GM12873 (cell line): ENCODE data around the gene FNBP1.

ENCODE experiments used
- TF ChIP-seq, protein P1 (sequence below): IDR thresholded peaks from 2 replicates; pipeline ENCODE4 v1.5.1; 2012; ENCODE audit warnings: low read depth, mild to moderate bottlenecking, moderate library complexity, low read length, control low read depth; ENCODE audit not compliant: insufficient read depth; ENCODE audit errors: missing control alignments

FNBP1 gene

GRCh38 chr9:130036099-130036498 lies 6.9 kb downstream of the FNBP1 start:
- TF ChIP-seq, protein P1, sequence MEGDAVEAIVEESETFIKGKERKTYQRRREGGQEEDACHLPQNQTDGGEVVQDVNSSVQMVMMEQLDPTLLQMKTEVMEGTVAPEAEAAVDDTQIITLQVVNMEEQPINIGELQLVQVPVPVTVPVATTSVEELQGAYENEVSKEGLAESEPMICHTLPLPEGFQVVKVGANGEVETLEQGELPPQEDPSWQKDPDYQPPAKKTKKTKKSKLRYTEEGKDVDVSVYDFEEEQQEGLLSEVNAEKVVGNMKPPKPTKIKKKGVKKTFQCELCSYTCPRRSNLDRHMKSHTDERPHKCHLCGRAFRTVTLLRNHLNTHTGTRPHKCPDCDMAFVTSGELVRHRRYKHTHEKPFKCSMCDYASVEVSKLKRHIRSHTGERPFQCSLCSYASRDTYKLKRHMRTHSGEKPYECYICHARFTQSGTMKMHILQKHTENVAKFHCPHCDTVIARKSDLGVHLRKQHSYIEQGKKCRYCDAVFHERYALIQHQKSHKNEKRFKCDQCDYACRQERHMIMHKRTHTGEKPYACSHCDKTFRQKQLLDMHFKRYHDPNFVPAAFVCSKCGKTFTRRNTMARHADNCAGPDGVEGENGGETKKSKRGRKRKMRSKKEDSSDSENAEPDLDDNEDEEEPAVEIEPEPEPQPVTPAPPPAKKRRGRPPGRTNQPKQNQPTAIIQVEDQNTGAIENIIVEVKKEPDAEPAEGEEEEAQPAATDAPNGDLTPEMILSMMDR: no peak

DNA sequence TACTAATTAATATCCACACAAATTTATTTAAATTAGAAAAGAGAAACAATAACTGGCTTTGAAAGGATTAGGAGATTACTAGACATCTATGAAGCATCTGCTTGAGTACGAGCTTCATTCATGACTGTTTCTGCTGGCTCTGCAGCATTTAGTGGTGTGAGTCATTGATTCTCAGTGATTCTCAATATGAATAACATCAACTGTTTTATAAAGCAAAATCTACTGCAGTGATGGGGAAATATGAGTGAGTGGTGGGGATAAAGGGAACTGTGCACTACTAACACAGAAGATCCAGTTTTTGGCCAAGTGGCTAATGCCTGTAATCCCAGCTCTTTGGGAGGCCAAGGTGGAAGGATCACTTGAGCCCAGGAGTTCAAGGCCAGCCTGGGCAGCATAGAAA lies 8.4 kb downstream of the FNBP1 start:
- TF ChIP-seq, protein P1: no peak

- TF ChIP-seq, protein P1: no peak
These were observed 12.3 kb downstream of the FNBP1 start for GRCh38 chr9:130030651-130031127.

GRCh38 chr9:130029223-130029973 lies 13.6 kb downstream of the FNBP1 start:
- TF ChIP-seq, protein P1: no peak

DNA sequence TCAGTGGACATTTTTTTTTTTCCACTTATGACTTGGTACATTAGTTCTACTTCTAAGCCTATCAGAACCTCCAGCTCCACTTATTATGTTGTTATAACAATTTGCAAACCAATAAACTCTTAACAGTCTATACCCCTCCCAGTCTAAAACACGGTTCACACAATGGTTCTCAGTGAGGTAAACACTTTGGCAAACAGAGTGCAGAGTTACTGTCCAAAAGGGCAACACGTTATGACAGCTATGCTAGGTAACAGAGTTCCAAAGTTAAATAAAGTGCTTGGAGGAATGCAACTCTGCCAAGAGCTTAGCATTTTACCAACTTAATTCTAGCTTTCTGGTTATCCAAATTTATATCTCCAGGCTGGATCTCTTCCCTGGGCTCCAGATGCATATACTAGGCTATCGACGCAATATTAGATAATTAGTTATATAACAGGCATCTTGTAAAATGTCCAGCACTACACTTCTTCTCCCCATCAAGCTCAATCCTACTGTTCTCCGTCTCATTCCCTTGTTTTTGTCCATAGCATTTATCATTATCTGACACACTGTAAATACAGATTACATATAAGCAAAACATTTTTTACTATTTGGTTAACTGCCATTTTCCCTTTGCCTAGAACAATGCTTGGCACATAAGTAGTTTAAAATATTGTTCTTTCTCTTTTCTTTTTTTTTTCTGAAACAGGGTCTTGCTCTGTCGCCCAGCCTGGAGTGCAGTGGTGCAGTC lies 14.3 kb downstream of the FNBP1 start:
- TF ChIP-seq, protein P1: no peak

DNA sequence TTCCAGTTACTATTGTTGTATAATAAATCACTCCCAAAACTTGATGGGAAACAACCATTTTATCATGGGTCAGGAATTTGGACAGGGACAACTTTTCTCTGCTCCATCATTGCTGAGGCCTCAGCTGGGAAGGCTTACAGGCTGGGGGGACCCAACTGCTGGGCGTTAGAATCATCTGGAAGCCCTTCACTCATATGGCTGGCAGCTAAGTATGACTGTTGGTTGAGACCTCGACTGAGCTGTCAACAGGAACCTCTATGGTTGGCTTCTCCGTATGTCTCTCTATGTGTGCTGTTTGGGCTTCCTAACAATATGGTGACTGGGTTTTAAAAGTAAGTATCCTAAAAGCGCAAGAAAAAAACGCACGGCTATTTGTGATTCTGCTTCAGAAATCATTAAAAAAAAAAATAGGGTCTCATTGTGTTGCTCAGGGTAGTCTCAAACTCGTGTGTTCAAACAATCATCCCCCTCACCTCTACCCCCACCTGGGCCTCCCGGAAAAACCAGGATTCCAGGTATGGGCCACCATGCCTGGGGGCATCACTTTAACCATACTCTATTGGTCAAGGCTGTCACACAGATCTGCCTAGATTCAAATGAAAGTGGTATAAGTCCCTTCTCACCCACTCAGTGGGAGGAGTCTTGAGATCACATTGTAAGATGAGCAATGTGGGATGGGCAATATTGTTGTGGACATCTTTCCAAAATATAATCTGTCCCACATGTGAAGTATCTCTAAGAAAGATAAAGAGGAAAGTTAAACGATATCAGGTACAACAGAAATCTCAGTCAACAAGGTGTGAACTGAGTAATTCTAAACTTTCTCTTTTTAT lies 15.2 kb downstream of the FNBP1 start:
- TF ChIP-seq, protein P1: no peak
